GM18502 (cell line): ENCODE measurements around the gene NAE1.
"Not testable (repeated sequence)": the region's sequence is repeated elsewhere in the genome, so short reads cannot be mapped to it uniquely, and the experiment has no call there.

Experiments
- ATAC-seq: cut with Tn5 transposase; IDR thresholded peaks from one replicate; pipeline ENCODE4 v1.9.1; 2021; ENCODE audit warnings: mild to moderate bottlenecking; ENCODE audit not compliant: unreplicated experiment, poor library complexity

The NAE1 gene

GRCh38 chr16:66814734-66815133 lies 16.0 kb downstream of the NAE1 start:
- no peak for ATAC-seq

DNA sequence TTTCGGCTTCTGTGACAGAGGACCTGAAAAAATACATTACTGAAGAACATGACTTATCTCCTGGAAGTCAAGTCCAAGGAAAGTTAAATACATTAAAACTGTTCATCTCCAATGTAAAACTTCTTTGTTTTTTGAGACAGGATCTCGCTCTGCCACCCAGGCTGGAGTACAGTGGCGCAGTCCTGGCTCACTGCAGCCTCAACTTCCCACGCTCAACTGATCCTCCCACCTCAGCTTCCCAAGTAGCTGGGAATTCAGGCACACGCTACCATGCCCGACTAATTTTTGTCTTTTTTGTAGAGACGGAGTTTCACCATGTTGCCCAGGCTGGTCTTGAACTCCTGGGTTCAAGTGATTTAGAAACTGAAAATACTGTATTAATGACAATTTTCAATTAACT lies 19.7 kb downstream of the NAE1 start:
- no peak for ATAC-seq

- no peak for ATAC-seq
Measured at GRCh38 chr16:66810391-66810790, 20.4 kb downstream of the NAE1 start.

- no peak for ATAC-seq
Measured at GRCh38 chr16:66809765-66810164, 21.0 kb downstream of the NAE1 start.

GRCh38 chr16:66802159-66802558 lies 28.6 kb downstream of the NAE1 start:
- ATAC-seq = no peak

GRCh38 chr16:66801320-66802105 lies 29.3 kb downstream of the NAE1 start, which contains the start of gene TERB1:
TERB1 (minus strand) TSS chr16:66801584; CDS start chr16:66796798, 4,786 bp downstream.
- ATAC-seq = no peak

GRCh38 chr16:66800856-66801255 lies 29.9 kb downstream of the NAE1 start:
- no peak for ATAC-seq

DNA sequence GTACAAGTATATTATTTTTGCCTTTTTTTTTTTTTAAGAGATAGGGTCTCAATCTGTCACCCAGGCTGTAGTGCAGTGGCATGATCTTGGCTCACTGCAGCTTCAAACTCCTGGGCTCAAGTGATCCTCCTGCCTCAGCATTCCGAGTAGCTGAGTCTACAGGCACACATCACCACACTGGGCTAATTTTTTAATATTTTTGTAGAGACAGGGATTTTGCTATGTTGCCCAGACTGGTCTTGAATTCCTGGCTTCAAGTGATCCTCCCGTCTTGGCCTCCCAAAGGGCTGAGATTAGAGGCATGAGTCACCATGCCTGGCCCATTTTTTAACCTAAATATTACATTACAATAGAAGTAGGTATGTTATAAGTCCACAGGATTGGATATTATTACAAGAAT lies 32.6 kb downstream of the NAE1 start:
- no peak for ATAC-seq

GRCh38 chr16:66793984-66794383 lies 36.8 kb downstream of the NAE1 start:
- ATAC-seq = not testable (repeated sequence)

DNA sequence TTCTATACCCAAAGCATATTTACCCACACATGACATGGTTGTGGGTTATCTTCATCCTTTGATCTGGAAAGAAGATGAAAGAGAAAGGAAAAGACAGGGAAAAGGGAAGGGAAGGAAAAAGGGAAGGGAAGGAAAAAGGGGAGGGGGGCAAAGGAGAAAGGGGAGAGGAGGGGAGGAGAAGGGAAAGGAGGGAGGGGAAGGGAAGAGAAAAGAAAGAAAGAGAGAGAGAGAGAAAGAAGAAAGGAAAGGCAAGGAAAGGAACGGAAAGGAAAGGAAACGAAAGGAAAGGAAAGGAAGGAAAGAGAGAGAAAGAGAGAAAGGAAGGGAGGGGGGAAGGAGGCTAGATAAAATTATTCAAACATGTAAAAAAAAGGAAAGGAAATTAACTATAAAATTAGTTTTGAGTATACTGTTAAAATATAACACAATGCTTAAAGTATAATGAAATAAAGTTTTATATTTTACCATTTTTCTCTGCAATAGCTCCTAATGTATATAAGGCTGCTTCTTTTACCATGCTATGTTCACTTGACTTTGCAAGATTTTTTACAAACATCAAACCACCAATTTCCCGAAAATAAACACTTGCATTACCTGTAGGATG lies 40.5 kb downstream of the NAE1 start:
- no peak for ATAC-seq

DNA sequence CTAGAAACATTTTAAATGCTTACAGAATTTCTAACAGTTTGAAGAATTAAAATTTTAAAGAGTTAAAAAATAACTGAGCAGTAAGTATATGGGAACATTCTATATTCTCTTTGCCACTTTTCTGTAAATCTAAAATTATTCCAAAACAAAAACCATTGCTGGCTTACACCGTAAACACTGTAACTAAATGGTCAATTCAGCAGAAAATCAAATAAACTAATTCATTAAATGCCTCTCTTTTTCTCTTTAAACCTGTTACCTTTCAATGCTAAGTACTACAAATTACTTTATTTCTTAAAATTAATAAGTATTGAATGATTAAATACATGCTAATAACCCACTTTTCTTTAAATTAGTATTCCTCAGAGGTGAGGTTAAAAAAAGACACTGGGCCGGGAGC lies 43.3 kb downstream of the NAE1 start:
- no peak for ATAC-seq

- ATAC-seq = no peak
Measured at GRCh38 chr16:66786551-66786950, 44.2 kb downstream of the NAE1 start.

- no peak for ATAC-seq
Measured at GRCh38 chr16:66776457-66776856, 54.3 kb downstream of the NAE1 start.

DNA sequence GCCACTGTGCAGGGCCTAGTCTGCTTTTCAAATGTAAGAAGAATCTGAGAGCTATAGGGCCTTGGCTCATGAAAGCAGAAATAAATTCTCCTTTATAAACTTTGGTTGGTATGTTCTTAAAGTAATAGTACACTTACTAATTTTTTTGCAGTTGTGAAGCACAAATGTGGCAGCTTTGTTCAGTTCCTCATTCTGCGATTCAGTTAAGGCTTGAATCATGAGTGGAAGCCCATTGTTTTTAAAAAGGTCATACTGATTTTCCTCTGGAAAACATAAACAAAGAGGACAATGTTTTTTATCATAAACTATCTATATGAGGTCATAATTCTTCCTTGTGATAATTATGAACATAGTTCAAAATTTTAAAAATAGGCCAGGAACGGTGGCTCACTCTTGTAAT lies 55.8 kb downstream of the NAE1 start:
- no peak for ATAC-seq

GRCh38 chr16:66758086-66758485 lies 72.7 kb downstream of the NAE1 start:
- ATAC-seq = no peak

- ATAC-seq = no peak
Measured at GRCh38 chr16:66754819-66755218, 76.0 kb downstream of the NAE1 start.

- ATAC-seq = no peak
Measured at GRCh38 chr16:66754211-66754610, 76.6 kb downstream of the NAE1 start.

- no peak for ATAC-seq
Measured at GRCh38 chr16:66752958-66753357, 77.8 kb downstream of the NAE1 start.
